Activated CD4-positive, alpha-beta T cell treated with anti-CD3 and anti-CD28 coated beads, Interleukin-2, amount 50 U/mL, for 1 hour (primary cell): ENCODE data around the gene SH2D3C.
"Not testable (repeated sequence)": the region's sequence is repeated elsewhere in the genome, so short reads cannot be mapped to it uniquely, and the experiment has no call there.

Experiments
- DNase-seq: peaks from one replicate; pipeline ENCODE4 v3.0.0-alpha.2; 2020

Gene SH2D3C

DNA sequence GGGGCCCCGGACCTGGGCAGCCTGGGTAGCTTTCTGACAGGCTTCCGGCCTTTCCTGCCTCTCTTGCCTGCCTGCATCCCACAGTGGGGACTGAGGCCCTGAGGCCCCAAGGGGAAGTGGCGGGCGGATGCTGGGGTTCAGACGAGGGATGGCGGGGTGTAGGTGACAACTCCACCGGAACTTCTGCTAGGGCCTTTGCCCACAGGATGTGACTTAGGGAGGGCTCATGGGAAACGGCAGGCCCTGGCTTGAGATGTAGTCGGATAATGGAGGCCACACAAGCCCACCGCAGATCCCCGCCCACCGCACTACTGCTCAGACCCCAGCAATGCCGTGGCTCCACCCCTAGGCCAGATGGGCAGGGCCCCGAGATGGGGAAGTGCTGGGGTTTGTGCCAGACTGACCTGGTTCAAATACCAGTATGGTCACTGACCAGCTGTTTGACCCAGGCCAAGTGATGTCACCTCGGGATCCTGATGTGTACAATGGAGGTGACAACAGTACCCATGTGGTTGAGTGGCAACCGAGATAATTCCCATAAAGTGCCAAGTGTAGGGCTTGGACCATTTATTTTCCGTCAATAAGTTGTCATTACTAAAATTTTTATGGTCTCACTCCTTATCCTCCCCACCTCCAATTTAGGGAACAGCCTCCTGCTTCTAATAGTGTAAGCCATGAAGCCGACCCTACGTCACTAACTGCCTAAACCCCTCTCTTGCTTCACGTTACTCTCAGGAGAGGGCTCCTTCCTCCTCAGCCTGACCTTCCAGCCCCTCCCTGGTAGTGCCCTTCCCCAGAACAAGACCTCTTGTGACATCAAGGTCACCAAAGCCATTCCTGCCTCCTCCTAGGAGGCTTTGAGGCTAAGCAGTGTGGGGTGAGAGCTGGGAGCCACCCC is 4.9 kb upstream of the SH2D3C start:
- peak; percentile 61 for DNase-seq

- DNase-seq: no peak
These were observed 3.3 kb upstream of the SH2D3C start for GRCh38 chr9:127781806-127782205.

- not testable (repeated sequence) for DNase-seq
These were observed 2.4 kb upstream of the SH2D3C start for GRCh38 chr9:127780909-127781308.

DNA sequence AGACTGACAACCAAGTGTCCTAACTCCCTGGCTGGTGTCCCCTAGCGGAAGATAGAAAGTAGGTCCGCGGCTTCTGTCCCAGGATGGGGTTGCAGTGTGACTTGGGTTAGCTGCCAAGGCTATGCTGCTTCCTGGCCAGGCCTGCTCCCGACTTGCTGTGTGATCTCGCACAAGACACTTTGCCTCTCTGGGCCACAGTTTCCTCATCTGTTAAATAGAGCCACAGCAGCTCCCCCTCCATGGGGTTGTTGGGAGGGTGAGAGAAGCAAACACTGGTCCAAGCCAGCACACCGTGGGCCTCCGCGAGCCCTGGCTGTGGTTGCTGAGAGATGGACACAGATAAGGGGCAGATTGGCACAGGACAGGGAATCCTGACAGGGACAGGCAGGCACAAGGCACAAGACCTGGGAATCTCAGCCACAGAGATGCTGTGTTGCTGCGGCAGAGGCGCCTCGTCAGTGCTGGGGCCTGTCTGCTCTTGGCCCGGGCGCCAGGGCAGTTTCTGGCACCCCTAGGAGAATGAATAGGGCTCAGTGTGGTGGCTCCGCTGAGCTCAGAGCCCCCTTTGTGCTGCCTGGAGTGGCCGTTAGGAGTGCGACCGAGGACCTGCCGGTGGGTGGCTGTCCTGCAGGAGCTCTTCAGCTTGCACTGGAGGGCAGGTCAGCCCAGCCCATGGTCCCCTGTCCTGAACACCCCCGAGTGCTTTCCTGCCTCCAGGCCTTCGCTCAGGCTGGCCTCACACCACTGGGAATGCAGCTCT is 1.8 kb upstream of the SH2D3C start:
- no peak for DNase-seq

DNA sequence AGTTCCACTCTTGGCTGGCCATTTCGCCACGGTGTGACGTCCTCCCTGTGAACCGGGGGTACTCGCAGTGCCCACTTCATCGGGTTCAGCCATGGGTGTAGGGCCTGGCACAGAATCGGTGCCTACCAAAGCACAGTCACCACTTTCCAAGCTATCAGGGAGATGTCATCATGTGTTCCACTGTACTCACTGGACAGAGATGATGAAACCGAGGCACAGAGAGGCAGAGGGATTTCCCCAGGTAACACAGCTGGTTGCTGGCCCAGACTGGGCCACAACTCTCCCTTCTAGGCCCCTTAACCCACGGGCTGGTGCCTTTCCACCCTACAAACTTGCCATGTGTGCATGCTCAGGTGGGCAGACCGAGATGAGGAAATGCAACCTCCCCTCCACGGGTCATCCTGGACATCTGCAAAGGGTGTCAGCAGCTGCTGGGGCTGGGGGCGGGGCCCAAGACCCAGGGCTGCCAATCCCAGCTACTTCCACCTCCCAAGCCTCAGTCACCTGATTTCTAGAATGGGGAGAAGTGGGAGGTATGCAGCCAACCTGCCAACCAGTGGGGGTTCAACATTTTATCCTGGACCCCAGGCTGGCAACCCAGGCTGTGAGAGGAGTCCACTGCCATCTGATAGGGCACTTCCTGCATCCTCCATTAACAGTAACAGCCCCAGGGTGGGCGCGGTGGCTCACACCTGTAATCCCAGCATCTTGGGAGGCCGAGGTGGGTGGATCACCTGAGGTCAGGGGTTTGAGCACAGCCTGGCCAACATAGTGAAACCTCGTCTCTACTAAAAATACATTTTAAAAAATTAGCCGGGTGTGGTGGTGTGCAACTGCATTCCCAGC is 893 bp upstream of the SH2D3C start:
- DNase-seq: peak; percentile 45

DNA sequence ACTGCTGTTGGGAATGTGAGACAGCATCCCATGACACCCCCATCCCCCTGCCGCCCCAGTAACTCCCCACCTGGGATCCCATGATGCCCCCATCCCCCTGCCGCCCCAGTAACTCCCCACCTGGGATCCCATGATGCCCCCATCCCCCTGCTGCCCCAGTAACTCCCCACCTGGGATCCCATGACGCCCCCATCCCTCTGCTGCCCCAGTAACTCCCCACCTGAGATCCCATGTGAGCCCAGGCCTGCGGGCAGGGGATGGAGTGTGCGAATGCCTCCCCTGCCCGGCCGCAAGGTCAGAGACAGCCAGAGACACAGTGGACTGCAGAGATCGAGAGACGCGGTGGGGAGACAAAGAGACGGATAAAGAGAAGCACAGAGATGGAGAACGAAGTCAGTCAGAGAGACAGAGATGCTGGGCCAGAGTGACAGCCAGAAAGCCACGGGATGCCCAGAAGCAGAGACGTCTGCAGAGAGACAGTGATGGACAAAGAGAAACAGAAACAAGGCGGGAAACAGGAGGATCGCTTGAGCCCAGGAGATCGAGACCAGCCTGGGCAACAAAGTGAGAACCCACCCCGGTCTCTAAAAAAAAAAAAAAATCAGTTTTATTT is 992 bp downstream of the SH2D3C start:
- no peak for DNase-seq

DNA sequence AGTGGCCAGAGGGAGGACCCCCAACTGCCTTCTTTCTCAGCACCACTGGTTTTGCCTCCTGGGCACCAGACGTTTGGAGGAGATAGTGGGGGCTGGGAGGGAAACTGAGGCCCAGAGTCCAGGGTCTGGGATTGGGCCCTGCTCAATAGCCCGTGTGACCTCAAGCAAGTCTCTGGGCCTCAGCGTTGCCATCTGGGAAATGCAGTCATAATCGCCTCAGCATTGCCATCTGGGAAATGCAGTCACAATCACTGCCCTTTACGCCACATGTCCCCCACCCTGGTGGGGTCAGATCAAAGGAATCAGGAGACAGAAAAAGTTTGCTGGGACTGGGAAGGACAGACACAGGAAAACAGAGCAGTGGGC is 1.6 kb downstream of the SH2D3C start:
- DNase-seq: no peak

DNA sequence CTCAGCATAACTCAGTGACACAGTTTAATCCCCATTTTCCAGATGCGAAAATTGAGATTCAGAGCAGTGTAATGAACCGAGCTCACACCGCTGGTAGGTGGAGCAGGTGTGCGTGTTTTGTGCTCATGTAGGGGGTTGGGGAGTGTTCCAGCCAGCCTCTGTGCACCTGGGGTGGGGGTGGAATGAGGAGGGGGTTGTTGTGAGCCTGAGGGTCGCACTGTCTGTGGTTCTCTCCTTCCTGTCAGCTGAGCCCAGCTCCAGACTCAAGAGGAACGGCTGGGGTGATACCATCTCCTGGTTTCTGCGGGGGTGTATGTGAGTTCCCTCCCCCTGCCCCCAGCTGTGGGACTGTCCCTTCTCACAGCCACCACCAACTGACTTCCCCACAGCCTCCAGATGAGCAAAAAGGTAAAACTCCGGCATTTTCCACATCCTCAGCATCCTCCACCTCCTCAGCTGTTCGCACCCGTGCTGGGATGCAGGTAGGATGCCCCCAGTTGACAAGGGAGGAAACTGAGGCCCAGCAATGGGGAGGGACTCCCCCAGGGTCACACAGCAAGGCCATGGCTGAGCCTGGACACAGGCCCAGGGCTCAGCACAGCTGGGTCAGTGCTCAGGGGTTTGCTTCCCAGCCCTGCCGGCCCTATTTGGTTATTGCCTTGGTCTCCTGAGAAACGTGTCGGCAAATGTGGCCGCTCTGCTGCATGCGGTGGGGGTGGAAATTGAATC is 2.1 kb downstream of the SH2D3C start:
- DNase-seq: peak; percentile 76

DNA sequence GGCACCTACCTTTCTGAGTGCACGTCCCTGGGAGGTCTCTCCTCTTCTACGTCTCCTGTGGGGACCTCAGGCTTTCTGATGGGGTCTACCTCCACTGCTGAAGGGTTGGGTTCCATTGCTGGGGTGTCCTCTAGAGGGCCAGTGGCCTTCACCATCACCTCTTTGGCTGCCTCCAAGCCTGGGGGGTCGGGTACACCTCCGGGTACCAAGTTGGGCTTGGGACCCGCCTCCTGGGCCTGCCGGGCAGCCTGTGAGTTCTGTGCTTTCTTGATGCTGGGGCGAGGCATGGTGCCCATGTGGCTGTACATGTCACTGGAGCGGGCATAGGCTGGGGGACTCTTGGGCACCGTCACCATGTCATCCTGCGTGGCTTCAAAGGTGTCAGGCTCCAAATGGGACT is 4.5 kb downstream of the SH2D3C start:
- no peak for DNase-seq

DNA sequence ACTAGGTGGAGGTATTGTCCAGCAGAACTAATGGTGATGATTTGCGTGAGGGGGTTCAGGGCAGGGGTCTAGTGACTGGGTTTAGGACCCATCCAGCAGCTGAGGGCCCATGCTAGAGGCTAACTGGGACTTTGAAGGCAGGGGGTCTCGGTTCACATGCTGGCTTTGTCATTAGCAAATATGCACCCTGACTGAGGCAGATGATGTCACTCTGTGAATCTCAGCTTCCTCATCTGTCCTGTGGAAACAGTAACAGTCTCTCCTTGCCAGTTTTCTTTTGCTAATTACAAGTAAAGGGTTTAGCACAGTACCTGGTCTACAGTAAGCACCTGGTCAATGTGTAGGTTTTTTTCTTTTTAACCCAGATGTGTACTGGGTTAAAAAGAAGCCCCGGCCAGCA is 5.2 kb downstream of the SH2D3C start:
- no peak for DNase-seq

DNA sequence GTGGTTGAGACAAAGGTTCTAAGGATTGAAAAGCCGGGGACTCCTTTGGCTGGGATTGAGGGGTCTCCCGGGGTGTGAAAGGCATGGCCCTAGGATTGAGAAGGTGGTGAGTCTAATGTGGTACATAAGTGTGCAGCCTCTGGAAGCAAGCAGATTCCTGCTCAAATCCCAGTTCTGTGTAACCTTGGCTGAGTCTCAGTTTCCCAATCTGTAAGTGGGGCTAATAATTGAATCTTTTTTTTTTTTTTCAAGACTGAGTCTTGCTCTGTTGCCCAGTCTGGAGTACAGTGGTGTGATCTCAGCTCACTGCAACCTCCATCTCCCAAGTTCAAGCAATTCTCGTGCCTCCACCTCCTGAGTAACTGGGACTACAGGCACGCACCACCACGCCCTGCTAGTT is 5.9 kb downstream of the SH2D3C start:
- no peak for DNase-seq

DNA sequence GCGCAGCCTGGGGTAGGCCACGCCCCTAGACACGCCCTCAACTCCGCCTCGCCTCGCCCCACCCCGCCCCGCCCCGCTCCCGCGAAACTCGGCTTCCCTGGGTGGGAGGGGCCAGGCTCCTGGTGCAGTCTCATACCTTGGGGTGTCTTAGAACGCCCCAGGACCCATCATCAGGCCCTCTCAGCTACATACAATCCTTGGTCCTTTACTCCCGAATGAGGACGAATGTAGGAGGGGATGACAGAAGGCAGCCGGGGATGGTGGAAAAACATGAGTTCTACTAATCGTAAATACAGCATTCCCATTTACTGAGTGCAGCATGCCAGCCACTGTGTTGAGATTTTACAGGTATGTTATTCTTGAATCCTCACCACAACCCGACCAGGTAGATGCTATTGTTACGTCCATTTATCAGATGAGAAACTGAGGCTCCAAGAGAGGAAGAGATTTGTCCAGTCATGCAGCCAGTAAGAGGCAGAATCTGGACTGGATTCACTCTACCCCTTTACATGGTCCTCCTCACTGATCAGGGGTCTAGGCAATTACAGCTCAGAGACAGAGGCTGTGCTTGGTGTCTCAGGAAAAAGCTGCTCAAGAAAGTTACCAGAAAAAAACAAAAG is 6.8 kb downstream of the SH2D3C start:
- no peak for DNase-seq

- DNase-seq: peak; percentile 91
These were observed 7.4 kb downstream of the SH2D3C start for GRCh38 chr9:127770905-127771569.

- DNase-seq: no peak
These were observed 7.9 kb downstream of the SH2D3C start for GRCh38 chr9:127770583-127770904.

DNA sequence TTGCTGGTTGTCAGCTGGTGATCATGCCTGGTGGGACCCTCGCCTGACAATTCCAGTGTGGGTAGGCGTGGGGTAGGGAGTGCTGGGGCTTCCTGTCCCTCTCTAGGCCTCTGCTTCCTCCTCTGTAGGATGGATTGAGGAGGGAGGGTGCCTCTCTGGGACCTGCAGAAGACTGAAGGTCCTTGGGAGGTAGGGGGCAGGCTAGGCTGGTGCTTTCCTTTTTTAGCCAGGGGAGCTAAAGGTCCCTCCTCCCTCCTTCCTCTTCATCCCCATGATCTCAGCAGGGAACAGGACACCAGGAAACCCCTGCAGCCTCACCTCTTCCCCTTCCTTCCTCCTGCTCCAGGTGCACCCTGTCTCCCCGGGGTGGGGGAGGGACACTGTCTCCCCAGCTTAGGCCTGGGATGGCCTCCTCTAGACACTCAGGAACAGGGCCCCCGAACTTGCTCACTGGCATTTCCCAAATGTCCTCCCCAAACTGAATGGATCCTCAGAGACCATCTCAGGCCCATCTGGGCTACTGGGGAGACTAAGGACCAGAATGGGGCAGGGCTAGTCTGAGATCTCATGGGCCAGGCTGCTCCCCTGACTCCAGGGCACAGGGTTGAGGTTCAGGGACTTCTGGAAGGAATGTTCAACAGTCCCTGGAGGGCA is 8.4 kb downstream of the SH2D3C start:
- no peak for DNase-seq

- DNase-seq: no peak
These were observed 9.4 kb downstream of the SH2D3C start for GRCh38 chr9:127769101-127769500.

GRCh38 chr9:127768698-127769097 is 9.8 kb downstream of the SH2D3C start:
- DNase-seq: no peak

DNA sequence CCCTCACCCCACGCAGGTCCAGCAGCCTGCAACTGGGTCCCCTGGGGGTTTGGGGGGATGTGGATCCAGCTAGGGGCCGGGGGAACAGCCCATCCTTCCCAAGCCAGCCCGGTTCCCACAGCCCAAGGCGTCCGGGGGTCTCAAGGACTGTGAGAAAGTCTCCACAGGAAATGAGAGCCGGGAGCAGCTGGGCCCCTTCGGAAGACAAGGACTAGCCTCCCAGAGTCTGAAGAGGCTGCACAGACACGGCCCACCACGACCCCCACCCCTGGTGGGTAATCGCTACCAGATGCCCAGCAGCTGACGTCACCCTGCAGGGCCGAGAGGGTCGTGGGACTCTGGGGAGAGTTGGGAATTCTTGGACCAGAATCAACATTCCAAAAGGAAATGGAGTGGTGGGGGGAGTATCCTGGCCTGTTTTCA is 10.5 kb downstream of the SH2D3C start:
- DNase-seq: no peak

DNA sequence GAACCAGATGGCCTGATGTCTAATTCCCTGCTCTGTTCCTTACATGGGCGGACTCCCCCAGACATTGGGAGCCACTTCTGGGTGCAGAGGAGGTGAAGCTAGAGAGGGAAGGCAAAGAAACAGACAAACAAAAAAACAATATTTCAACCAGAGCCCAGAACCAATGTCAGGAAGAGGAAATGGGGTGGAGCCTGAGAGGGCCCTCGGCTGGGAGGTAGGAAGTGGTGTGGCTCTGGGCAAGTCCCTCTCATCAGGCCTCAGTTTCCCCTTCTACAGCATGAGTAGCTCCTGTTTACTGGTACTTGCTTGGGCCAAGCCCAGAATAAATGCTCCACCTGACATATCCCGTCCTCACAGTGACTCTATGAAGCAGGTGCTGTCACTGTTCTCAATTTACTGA is 11.1 kb downstream of the SH2D3C start:
- no peak for DNase-seq

- DNase-seq: no peak
These were observed 13.0 kb downstream of the SH2D3C start for GRCh38 chr9:127765418-127765817.

DNA sequence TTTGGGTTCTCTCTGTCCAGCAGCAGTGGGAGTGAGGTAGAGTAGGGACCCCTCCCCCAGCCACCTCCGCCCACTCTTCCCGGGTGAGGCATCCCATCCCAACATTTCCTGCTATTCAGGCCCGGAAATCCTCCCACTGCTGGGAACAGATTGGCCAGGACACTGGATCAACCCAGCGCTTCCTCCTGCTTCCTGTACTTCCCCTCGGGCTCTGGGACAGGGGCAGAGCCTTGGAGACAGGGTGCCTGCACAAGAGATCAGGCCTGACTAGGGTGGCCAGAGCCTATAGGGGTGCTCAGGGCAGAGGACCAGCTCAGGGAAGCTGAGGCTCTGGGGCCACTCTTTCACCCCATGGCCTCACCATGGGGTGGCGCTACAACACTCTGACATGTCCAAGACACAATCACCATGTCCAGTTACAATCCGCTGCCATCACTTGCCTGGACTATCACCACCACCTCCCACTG is 14.5 kb downstream of the SH2D3C start:
- DNase-seq: peak; percentile 21
